GM23338 (cell line): ENCODE measurements around the gene INTS2. TPM values are rescaled to one million over a fixed set of nuclear protein-coding genes. Genes with fewer than 3 reads are reported as not detected.

ENCODE experiments used
- ATAC-seq: fragments of 200-7000 bp; cut with Tn5 transposase; 3 replicates; pipeline ENCODE4 v1.9.1; 2020
- DNase-seq: peaks from one replicate; pipeline ENCODE4 v3.0.0-alpha.2; 2015; ENCODE audit warnings: low spot score
- H2AFZ ChIP-seq: fragments of 200-600 bp; sonication (generic); 2 replicates; pipeline ENCODE4 v1.8.0; 2016; ENCODE audit warnings: antibody characterized with exemption, mild to moderate bottlenecking, moderate library complexity
- H3F3A ChIP-seq: fragments of 200-600 bp; sonication (generic); replicated peaks from 2 replicates; pipeline ENCODE4 v1.8.0; 2017; ENCODE audit warnings: antibody characterized with exemption, mixed run types, low read depth
- H3K27ac ChIP-seq: fragments of 200-600 bp; sonication (generic); 2 replicates; pipeline ENCODE4 v1.6.1; 2016; ENCODE audit warnings: low read depth
- H3K27me3 ChIP-seq: fragments of 200-600 bp; sonication (generic); 2 replicates; pipeline ENCODE4 v1.8.0; 2016; ENCODE audit warnings: mild to moderate bottlenecking, mixed run types, moderate library complexity; ENCODE audit not compliant: insufficient read depth
- H3K36me3 ChIP-seq: fragments of 200-600 bp; sonication (generic); 2 replicates; pipeline ENCODE4 v1.8.0; 2016; ENCODE audit warnings: mild to moderate bottlenecking; ENCODE audit not compliant: insufficient read depth
- H3K4me1 ChIP-seq: fragments of 200-600 bp; sonication (generic); 2 replicates; pipeline ENCODE4 v1.8.0; 2016; ENCODE audit warnings: mild to moderate bottlenecking, moderate library complexity; ENCODE audit not compliant: insufficient read depth
- H3K4me2 ChIP-seq: fragments of 200-600 bp; sonication (generic); 2 replicates; pipeline ENCODE4 v1.7.1; 2017; ENCODE audit warnings: mixed run types
- H3K4me3 ChIP-seq: fragments of 200-600 bp; sonication (generic); 2 replicates; pipeline ENCODE4 v1.6.1; 2016; ENCODE audit warnings: mixed run types
- H3K79me2 ChIP-seq: fragments of 200-600 bp; sonication (generic); replicated peaks from 2 replicates; pipeline ENCODE4 v1.8.0; 2017; ENCODE audit warnings: mild to moderate bottlenecking; ENCODE audit not compliant: insufficient read depth
- H3K9me2 ChIP-seq: fragments of 200-600 bp; sonication (generic); 2 replicates; pipeline ENCODE4 v1.8.0; 2017; ENCODE audit not compliant: insufficient read depth
- H4K20me1 ChIP-seq: fragments of 200-600 bp; sonication (generic); replicated peaks from 2 replicates; pipeline ENCODE4 v1.8.0; 2017; ENCODE audit warnings: mild to moderate bottlenecking; ENCODE audit not compliant: insufficient read depth
- H3K27ac Mint-ChIP-seq: 2 replicates; pipeline ENCODE4 v1.8.0; 2020; ENCODE audit warnings: inconsistent platforms, mild to moderate bottlenecking, moderate library complexity, mixed read lengths
- H3K27me3 Mint-ChIP-seq: 3 replicates; pipeline ENCODE4 v1.8.0; 2022; ENCODE audit warnings: low read depth, mild to moderate bottlenecking, moderate library complexity, mixed read lengths, inconsistent platforms; ENCODE audit not compliant: insufficient read depth, poor library complexity
- H3K36me3 Mint-ChIP-seq: 3 replicates; pipeline ENCODE4 v1.8.0; 2021; ENCODE audit warnings: low read depth, mild to moderate bottlenecking, inconsistent platforms, moderate library complexity, mixed read lengths
- H3K4me1 Mint-ChIP-seq: 3 replicates; pipeline ENCODE4 v1.8.0; 2020; ENCODE audit warnings: mild to moderate bottlenecking, inconsistent platforms, mixed read lengths
- H3K4me3 Mint-ChIP-seq: 3 replicates; pipeline ENCODE4 v1.8.0; 2021; ENCODE audit warnings: moderate library complexity, mild to moderate bottlenecking, inconsistent platforms, mixed read lengths
- H3K9me3 Mint-ChIP-seq: 3 replicates; pipeline ENCODE4 v1.8.0; 2020; ENCODE audit warnings: moderate library complexity, mild to moderate bottlenecking, inconsistent platforms, mixed read lengths
- CREB1 ChIP-seq: fragments of 250-450 bp; sonication (Bioruptor Pico); IDR thresholded peaks from 2 replicates; pipeline ENCODE4 v1.5.0; 2020; ENCODE audit warnings: low read depth, mild to moderate bottlenecking, moderate library complexity
- EZH2 ChIP-seq: fragments of 200-600 bp; sonication (generic); IDR thresholded peaks from one replicate; pipeline ENCODE4 v1.8.0; 2017; ENCODE audit warnings: antibody characterized with exemption, mild to moderate bottlenecking, low read depth; ENCODE audit not compliant: unreplicated experiment
- EZH2phosphoT487 ChIP-seq: fragments of 200-600 bp; sonication (generic); IDR thresholded peaks from one replicate; pipeline ENCODE4 v1.8.1; 2018; ENCODE audit warnings: antibody characterized with exemption; ENCODE audit not compliant: unreplicated experiment
- JUNB ChIP-seq: IDR thresholded peaks from one replicate; pipeline ENCODE4 v1.6.1; 2016; ENCODE audit warnings: antibody characterized with exemption; ENCODE audit not compliant: unreplicated experiment
- NANOG ChIP-seq: IDR thresholded peaks from 2 replicates; pipeline ENCODE4 v1.6.1; 2016; ENCODE audit warnings: antibody characterized with exemption, borderline replicate concordance
- POLR2AphosphoS5 ChIP-seq: IDR thresholded peaks from 2 replicates; pipeline ENCODE4 v1.6.1; 2016; ENCODE audit warnings: antibody characterized with exemption, low read depth
- STAT1 ChIP-seq: IDR thresholded peaks from one replicate; pipeline ENCODE4 v1.6.1; 2016; ENCODE audit warnings: antibody characterized with exemption; ENCODE audit not compliant: unreplicated experiment
- ZNF114 ChIP-seq: fragments of 250-450 bp; sonication (Bioruptor Pico); IDR thresholded peaks from 2 replicates; pipeline ENCODE4 v1.5.0; 2020; ENCODE audit warnings: mild to moderate bottlenecking, moderate library complexity
- ZNF331 ChIP-seq: fragments of 250-450 bp; sonication (Bioruptor Pico); IDR thresholded peaks from 2 replicates; pipeline ENCODE4 v1.5.0; 2020; ENCODE audit warnings: low read depth, mild to moderate bottlenecking, moderate library complexity
- polyA plus RNA-seq: library from polyadenylated mRNA; unstranded; fragments of >200 nt; fragmentation: Nextera tagmentation; extraction: Ambion mirVana; gene quantifications from 2 replicates; pipeline ENCODE4 v1.2.1, GENCODE V29; 2016
- total RNA-seq: library from RNA; depleted of rRNA; stranded (reverse); fragments of >200 nt; shearing (Covaris generic); gene quantifications from 2 replicates; pipeline ENCODE4 v1.2.3, GENCODE V29; 2014
- TF ChIP-seq, protein P1 (sequence below): IDR thresholded peaks from one replicate; pipeline ENCODE4 v1.6.1; 2018; ENCODE audit warnings: antibody characterized with exemption; ENCODE audit not compliant: unreplicated experiment
- TF ChIP-seq, protein P2 (sequence below): fragments of 250-450 bp; sonication (Bioruptor Pico); IDR thresholded peaks from 2 replicates; pipeline ENCODE4 v1.5.0; 2020; ENCODE audit warnings: mild to moderate bottlenecking, moderate library complexity
- TF ChIP-seq, protein P3 (sequence below), 2 experiments: fragments of 200-600 bp in 1 of 2; sonication (generic) in 1 of 2; conservative IDR thresholded peaks; 2 replicates each; pipeline versions ENCODE4 v1.5.1 to v1.6.1; 2016 to 2017; ENCODE audit warnings: antibody characterized with exemption in 2 of 2, low read depth in 2 of 2, mild to moderate bottlenecking in 2 of 2, moderate library complexity in 1 of 2
- TF ChIP-seq, protein P4 (sequence below): IDR thresholded peaks from 2 replicates; pipeline ENCODE4 v1.6.1; 2016; ENCODE audit warnings: antibody characterized with exemption

INTS2 gene
- total and polyA plus RNA-seq, 2 experiments from 2014 or later = 5.9 to 31.6 TPM

DNA sequence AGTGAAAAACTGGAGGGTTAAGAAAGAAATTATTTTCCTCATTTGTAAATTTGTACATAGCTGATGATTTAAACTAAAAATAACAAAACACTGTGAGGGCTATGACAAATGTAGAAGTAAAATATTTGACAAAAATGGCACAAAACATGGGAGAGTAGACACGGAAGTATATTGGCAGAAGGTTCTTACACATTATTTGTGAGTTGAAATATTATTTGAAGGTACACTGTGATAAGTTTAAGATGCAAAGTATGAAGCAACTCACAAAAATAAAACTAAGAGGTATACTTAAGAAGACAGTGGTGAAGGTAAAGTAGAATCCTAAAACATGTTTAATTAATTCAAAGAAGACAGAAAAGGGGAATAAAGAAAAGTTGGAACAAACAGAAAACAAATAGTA lies 99.1 kb downstream of the INTS2 start:
- Histone ChIP-seq H3K9me2 (no peaks in the 10 kb centered on the region), H3K4me2 (no peak overlapping the region), H3K27me3 (no peaks in the 10 kb centered on the region), H3K36me3 (peaks cover 5% of the 10 kb centered on the region; the same call in 1 of the 2 replicates), H3K27ac (no peak overlapping the region), H4K20me1 (no peaks in the 10 kb centered on the region), H2AFZ (no peak overlapping the region), H3K79me2 (peaks cover 8% of the 10 kb centered on the region; the same call in 1 of the 2 replicates), H3F3A (no peaks in the 10 kb centered on the region), H3K4me1 (no peaks in the 10 kb centered on the region), H3K4me3 (no peak overlapping the region)
- Mint-ChIP-seq H3K4me3 (no peak overlapping the region), H3K27me3 (no peaks in the 10 kb centered on the region), H3K4me1 (no peaks in the 10 kb centered on the region), H3K27ac (no peak overlapping the region), H3K36me3 (peaks cover 37% of the 10 kb centered on the region), H3K9me3 (peaks cover 8% of the 10 kb centered on the region; the same call in 2 of the 3 replicates)
- DNase-seq (no peak), ATAC-seq (no peak)
- no peak for TF ChIP-seq JUNB
- TF ChIP-seq POLR2AphosphoS5 = no peak
- TF ChIP-seq, protein P1, sequence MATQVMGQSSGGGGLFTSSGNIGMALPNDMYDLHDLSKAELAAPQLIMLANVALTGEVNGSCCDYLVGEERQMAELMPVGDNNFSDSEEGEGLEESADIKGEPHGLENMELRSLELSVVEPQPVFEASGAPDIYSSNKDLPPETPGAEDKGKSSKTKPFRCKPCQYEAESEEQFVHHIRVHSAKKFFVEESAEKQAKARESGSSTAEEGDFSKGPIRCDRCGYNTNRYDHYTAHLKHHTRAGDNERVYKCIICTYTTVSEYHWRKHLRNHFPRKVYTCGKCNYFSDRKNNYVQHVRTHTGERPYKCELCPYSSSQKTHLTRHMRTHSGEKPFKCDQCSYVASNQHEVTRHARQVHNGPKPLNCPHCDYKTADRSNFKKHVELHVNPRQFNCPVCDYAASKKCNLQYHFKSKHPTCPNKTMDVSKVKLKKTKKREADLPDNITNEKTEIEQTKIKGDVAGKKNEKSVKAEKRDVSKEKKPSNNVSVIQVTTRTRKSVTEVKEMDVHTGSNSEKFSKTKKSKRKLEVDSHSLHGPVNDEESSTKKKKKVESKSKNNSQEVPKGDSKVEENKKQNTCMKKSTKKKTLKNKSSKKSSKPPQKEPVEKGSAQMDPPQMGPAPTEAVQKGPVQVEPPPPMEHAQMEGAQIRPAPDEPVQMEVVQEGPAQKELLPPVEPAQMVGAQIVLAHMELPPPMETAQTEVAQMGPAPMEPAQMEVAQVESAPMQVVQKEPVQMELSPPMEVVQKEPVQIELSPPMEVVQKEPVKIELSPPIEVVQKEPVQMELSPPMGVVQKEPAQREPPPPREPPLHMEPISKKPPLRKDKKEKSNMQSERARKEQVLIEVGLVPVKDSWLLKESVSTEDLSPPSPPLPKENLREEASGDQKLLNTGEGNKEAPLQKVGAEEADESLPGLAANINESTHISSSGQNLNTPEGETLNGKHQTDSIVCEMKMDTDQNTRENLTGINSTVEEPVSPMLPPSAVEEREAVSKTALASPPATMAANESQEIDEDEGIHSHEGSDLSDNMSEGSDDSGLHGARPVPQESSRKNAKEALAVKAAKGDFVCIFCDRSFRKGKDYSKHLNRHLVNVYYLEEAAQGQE = no peak
- TF ChIP-seq, protein P2, sequence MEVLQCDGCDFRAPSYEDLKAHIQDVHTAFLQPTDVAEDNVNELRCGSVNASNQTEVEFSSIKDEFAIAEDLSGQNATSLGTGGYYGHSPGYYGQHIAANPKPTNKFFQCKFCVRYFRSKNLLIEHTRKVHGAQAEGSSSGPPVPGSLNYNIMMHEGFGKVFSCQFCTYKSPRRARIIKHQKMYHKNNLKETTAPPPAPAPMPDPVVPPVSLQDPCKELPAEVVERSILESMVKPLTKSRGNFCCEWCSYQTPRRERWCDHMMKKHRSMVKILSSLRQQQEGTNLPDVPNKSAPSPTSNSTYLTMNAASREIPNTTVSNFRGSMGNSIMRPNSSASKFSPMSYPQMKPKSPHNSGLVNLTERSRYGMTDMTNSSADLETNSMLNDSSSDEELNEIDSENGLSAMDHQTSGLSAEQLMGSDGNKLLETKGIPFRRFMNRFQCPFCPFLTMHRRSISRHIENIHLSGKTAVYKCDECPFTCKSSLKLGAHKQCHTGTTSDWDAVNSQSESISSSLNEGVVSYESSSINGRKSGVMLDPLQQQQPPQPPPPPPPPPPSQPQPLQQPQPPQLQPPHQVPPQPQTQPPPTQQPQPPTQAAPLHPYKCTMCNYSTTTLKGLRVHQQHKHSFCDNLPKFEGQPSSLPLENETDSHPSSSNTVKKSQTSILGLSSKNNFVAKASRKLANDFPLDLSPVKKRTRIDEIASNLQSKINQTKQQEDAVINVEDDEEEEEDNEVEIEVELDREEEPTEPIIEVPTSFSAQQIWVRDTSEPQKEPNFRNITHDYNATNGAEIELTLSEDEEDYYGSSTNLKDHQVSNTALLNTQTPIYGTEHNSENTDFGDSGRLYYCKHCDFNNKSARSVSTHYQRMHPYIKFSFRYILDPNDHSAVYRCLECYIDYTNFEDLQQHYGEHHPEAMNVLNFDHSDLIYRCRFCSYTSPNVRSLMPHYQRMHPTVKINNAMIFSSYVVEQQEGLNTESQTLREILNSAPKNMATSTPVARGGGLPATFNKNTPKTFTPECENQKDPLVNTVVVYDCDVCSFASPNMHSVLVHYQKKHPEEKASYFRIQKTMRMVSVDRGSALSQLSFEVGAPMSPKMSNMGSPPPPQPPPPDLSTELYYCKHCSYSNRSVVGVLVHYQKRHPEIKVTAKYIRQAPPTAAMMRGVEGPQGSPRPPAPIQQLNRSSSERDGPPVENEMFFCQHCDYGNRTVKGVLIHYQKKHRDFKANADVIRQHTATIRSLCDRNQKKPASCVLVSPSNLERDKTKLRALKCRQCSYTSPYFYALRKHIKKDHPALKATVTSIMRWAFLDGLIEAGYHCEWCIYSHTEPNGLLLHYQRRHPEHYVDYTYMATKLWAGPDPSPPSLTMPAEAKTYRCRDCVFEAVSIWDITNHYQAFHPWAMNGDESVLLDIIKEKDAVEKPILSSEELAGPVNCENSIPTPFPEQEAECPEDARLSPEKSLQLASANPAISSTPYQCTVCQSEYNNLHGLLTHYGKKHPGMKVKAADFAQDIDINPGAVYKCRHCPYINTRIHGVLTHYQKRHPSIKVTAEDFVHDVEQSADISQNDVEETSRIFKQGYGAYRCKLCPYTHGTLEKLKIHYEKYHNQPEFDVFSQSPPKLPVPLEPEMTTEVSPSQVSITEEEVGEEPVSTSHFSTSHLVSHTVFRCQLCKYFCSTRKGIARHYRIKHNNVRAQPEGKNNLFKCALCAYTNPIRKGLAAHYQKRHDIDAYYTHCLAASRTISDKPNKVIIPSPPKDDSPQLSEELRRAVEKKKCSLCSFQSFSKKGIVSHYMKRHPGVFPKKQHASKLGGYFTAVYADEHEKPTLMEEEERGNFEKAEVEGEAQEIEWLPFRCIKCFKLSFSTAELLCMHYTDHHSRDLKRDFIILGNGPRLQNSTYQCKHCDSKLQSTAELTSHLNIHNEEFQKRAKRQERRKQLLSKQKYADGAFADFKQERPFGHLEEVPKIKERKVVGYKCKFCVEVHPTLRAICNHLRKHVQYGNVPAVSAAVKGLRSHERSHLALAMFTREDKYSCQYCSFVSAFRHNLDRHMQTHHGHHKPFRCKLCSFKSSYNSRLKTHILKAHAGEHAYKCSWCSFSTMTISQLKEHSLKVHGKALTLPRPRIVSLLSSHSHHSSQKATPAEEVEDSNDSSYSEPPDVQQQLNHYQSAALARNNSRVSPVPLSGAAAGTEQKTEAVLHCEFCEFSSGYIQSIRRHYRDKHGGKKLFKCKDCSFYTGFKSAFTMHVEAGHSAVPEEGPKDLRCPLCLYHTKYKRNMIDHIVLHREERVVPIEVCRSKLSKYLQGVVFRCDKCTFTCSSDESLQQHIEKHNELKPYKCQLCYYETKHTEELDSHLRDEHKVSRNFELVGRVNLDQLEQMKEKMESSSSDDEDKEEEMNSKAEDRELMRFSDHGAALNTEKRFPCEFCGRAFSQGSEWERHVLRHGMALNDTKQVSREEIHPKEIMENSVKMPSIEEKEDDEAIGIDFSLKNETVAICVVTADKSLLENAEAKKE (CRISPR knock-in tag) = no peak
- TF ChIP-seq EZH2 = no peak
- no peak for TF ChIP-seq CREB1 (CRISPR knock-in tag)
- no peak for TF ChIP-seq ZNF331 (CRISPR knock-in tag)
- no peak for TF ChIP-seq EZH2phosphoT487
- TF ChIP-seq, protein P3, sequence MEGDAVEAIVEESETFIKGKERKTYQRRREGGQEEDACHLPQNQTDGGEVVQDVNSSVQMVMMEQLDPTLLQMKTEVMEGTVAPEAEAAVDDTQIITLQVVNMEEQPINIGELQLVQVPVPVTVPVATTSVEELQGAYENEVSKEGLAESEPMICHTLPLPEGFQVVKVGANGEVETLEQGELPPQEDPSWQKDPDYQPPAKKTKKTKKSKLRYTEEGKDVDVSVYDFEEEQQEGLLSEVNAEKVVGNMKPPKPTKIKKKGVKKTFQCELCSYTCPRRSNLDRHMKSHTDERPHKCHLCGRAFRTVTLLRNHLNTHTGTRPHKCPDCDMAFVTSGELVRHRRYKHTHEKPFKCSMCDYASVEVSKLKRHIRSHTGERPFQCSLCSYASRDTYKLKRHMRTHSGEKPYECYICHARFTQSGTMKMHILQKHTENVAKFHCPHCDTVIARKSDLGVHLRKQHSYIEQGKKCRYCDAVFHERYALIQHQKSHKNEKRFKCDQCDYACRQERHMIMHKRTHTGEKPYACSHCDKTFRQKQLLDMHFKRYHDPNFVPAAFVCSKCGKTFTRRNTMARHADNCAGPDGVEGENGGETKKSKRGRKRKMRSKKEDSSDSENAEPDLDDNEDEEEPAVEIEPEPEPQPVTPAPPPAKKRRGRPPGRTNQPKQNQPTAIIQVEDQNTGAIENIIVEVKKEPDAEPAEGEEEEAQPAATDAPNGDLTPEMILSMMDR (conservative IDR thresholded peaks at IDR 0.05; ENCODE audit: low read depth in 2 of 2) = no peak
- TF ChIP-seq NANOG = no peak
- TF ChIP-seq ZNF114 (CRISPR knock-in tag) = no peak
- TF ChIP-seq, protein P4, sequence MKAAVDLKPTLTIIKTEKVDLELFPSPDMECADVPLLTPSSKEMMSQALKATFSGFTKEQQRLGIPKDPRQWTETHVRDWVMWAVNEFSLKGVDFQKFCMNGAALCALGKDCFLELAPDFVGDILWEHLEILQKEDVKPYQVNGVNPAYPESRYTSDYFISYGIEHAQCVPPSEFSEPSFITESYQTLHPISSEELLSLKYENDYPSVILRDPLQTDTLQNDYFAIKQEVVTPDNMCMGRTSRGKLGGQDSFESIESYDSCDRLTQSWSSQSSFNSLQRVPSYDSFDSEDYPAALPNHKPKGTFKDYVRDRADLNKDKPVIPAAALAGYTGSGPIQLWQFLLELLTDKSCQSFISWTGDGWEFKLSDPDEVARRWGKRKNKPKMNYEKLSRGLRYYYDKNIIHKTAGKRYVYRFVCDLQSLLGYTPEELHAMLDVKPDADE = no peak
- TF ChIP-seq STAT1 = no peak
